ENCODE results near the gene AMPH.
A peak's percentile ranks its signal among the peaks of the same experiment; 100 is the strongest.

AMPH gene

GRCh38 chr7:38541440-38541839 lies 89.7 kb downstream of the AMPH start:
- no peak for DNase-seq

GRCh38 chr7:38539477-38540081 lies 91.6 kb downstream of the AMPH start:
- DNase-seq, result no peak

GRCh38 chr7:38535073-38535472 lies 96.1 kb downstream of the AMPH start:
- DNase-seq, result no peak

- DNase-seq, result no peak
These were observed 105.3 kb downstream of the AMPH start for GRCh38 chr7:38525857-38526256.

- DNase-seq, result no peak
These were observed 106.4 kb downstream of the AMPH start for GRCh38 chr7:38524786-38525185.

- no peak for DNase-seq
These were observed 110.4 kb downstream of the AMPH start for GRCh38 chr7:38520741-38521140.

GRCh38 chr7:38518541-38518940 lies 112.6 kb downstream of the AMPH start:
- no peak for DNase-seq

- DNase-seq, result no peak
These were observed 118.5 kb downstream of the AMPH start for GRCh38 chr7:38512704-38513103.

- DNase-seq, result no peak
These were observed 118.9 kb downstream of the AMPH start for GRCh38 chr7:38512291-38512690.

- DNase-seq, result no peak
These were observed 123.8 kb downstream of the AMPH start for GRCh38 chr7:38507384-38507783.

GRCh38 chr7:38506756-38507155 lies 124.4 kb downstream of the AMPH start:
- DNase-seq, result no peak

GRCh38 chr7:38506004-38506403 lies 125.2 kb downstream of the AMPH start:
- no peak for DNase-seq

GRCh38 chr7:38504684-38505083 lies 126.5 kb downstream of the AMPH start:
- DNase-seq, result no peak

GRCh38 chr7:38502848-38503247 lies 128.3 kb downstream of the AMPH start:
- DNase-seq, result no peak

GRCh38 chr7:38502289-38502688 lies 128.9 kb downstream of the AMPH start:
- no peak for DNase-seq

GRCh38 chr7:38492010-38492409 lies 139.2 kb downstream of the AMPH start:
- DNase-seq, result no peak

- DNase-seq, result no peak
These were observed 148.7 kb downstream of the AMPH start for GRCh38 chr7:38482521-38482920.

GRCh38 chr7:38481401-38481800 lies 149.8 kb downstream of the AMPH start:
- no peak for DNase-seq

GRCh38 chr7:38478404-38478803 lies 152.8 kb downstream of the AMPH start:
- no peak for DNase-seq

- no peak for DNase-seq
These were observed 153.8 kb downstream of the AMPH start for GRCh38 chr7:38477333-38477732.

GRCh38 chr7:38476764-38477163 lies 154.4 kb downstream of the AMPH start:
- no peak for DNase-seq

- no peak for DNase-seq
These were observed 165.2 kb downstream of the AMPH start for GRCh38 chr7:38465956-38466355.

- DNase-seq, result peak; percentile 1
These were observed 167.6 kb downstream of the AMPH start for GRCh38 chr7:38463277-38464225.

GRCh38 chr7:38462819-38463218 lies 168.4 kb downstream of the AMPH start:
- DNase-seq, result no peak

All from NK-92 treated with Interleukin-12 subunit alpha and Interleukin-12 subunit beta, amount 100 ng/mL, for 24 hours (cell line).